Measurements from ENCODE around the gene ESCO1. TPM values are rescaled to one million over a fixed set of nuclear protein-coding genes. Genes with fewer than 3 reads are reported as not detected.

Gene ESCO1
- total RNA-seq, 1 experiment from 2014 or later, result 21.8 TPM

- no peak overlapping the region for H3K4me3 Mint-ChIP-seq (ENCODE audit: low read depth, unreplicated experiment)
- intact Hi-C loops (cut with micrococcal nuclease; ENCODE audit: unreplicated experiment), result loop anchor here (10.0 kb wide), 1 partner anchor 64 kb away; no protein-coding TSS in a partner anchor
- H3K36me3 Mint-ChIP-seq (ENCODE audit: insufficient read depth, unreplicated experiment), result no peaks in the 10 kb centered on the region
- H3K27ac Mint-ChIP-seq (ENCODE audit: unreplicated experiment), result no peak overlapping the region
- H3K27me3 Mint-ChIP-seq (ENCODE audit: unreplicated experiment), result no peaks in the 10 kb centered on the region
- no peak for DNase-seq
- CTCF ChIA-PET, result no interaction called here
- no peaks in the 10 kb centered on the region for H3K9me3 Mint-ChIP-seq (ENCODE audit: low read depth, unreplicated experiment)
- no peaks in the 10 kb centered on the region for H3K4me1 Mint-ChIP-seq (ENCODE audit: low read depth, unreplicated experiment)
- no TSS peak for BruUV-seq (replicated peaks)
- no peak for TF ChIP-seq CTCF (IDR thresholded peaks at IDR 0.05; ENCODE audit: unreplicated experiment)
Observed at GRCh38 chr18:21490748-21491147, 109.8 kb downstream of the ESCO1 start.

GRCh38 chr18:21489919-21490495 is 110.5 kb downstream of the ESCO1 start:
- Mint-ChIP-seq H3K9me3 (ENCODE audit: low read depth, unreplicated experiment) (no peaks in the 10 kb centered on the region), H3K27ac (ENCODE audit: unreplicated experiment) (no peak overlapping the region), H3K36me3 (ENCODE audit: insufficient read depth, unreplicated experiment) (no peaks in the 10 kb centered on the region), H3K4me1 (ENCODE audit: low read depth, unreplicated experiment) (peaks cover 5% of the 10 kb centered on the region), H3K4me3 (ENCODE audit: low read depth, unreplicated experiment) (no peak overlapping the region), H3K27me3 (ENCODE audit: unreplicated experiment) (no peaks in the 10 kb centered on the region)
- CTCF ChIA-PET, result no interaction called here
- intact Hi-C loops (cut with micrococcal nuclease; ENCODE audit: unreplicated experiment), result loop anchor here (2.0 to 10.0 kb wide), 2 partner anchors 65 to 361 kb away; no protein-coding TSS in a partner anchor
- no peak for DNase-seq
- no peak for TF ChIP-seq CTCF (IDR thresholded peaks at IDR 0.05; ENCODE audit: unreplicated experiment)
- no TSS peak for BruUV-seq (replicated peaks)

GRCh38 chr18:21489119-21489750 is 111.3 kb downstream of the ESCO1 start:
- peaks cover 8% of the 10 kb centered on the region for H3K4me1 Mint-ChIP-seq (ENCODE audit: low read depth, unreplicated experiment)
- peak; percentile 60 for DNase-seq
- H3K4me3 Mint-ChIP-seq (ENCODE audit: low read depth, unreplicated experiment), result no peak overlapping the region
- H3K27me3 Mint-ChIP-seq (ENCODE audit: unreplicated experiment), result no peaks in the 10 kb centered on the region
- CTCF ChIA-PET, result interaction anchor here (0.6 to 0.7 kb wide), 2 partner anchors 294 to 326 kb away, joined by 3 to 5 read pairs; no protein-coding TSS in a partner anchor
- H3K27ac Mint-ChIP-seq (ENCODE audit: unreplicated experiment), result no peak overlapping the region
- intact Hi-C loops (cut with micrococcal nuclease; ENCODE audit: unreplicated experiment), result loop anchor here (2.0 kb wide), 1 partner anchor 362 kb away; no protein-coding TSS in a partner anchor
- H3K36me3 Mint-ChIP-seq (ENCODE audit: insufficient read depth, unreplicated experiment), result no peaks in the 10 kb centered on the region
- no peaks in the 10 kb centered on the region for H3K9me3 Mint-ChIP-seq (ENCODE audit: low read depth, unreplicated experiment)
- BruUV-seq (replicated peaks), result no TSS peak
- peak; percentile 75 for TF ChIP-seq CTCF (IDR thresholded peaks at IDR 0.05; ENCODE audit: unreplicated experiment)

- intact Hi-C loops (cut with micrococcal nuclease; ENCODE audit: unreplicated experiment), result no loop called here
- BruUV-seq (replicated peaks), result no TSS peak
- no peak for DNase-seq
- Mint-ChIP-seq H3K9me3 (ENCODE audit: low read depth, unreplicated experiment) (no peaks in the 10 kb centered on the region), H3K27ac (ENCODE audit: unreplicated experiment) (no peak overlapping the region), H3K4me3 (ENCODE audit: low read depth, unreplicated experiment) (no peak overlapping the region), H3K36me3 (ENCODE audit: insufficient read depth, unreplicated experiment) (no peaks in the 10 kb centered on the region), H3K4me1 (ENCODE audit: low read depth, unreplicated experiment) (peaks cover 8% of the 10 kb centered on the region), H3K27me3 (ENCODE audit: unreplicated experiment) (no peaks in the 10 kb centered on the region)
- CTCF ChIA-PET, result no interaction called here
- no peak for TF ChIP-seq CTCF (IDR thresholded peaks at IDR 0.05; ENCODE audit: unreplicated experiment)
Observed at GRCh38 chr18:21486905-21487437, 113.5 kb downstream of the ESCO1 start.

Data from Calu3 (cell line).